HEK293 (cell line): Measurements from ENCODE around the gene KREMEN2.

Experiments
- CTCF ChIA-PET: fragments of 350-600 bp; formaldehyde crosslinking; extraction: SDS; loops from one replicate; lab custom pipeline; 2021; ENCODE audit warnings: antibody characterized with exemption; lab: Yijun Ruan, JAX
- POLR2A ChIA-PET: fragments of 300-600 bp; formaldehyde crosslinking; extraction: SDS; loops from one replicate; lab custom pipeline; 2020; ENCODE audit warnings: antibody characterized with exemption, inconsistent platforms; lab: Yijun Ruan, JAX
- H3K27ac ChIP-seq: fragments of 200-500 bp; sonication (Bioruptor generic); 2 replicates; pipeline ENCODE4 v1.5.1; 2014; ENCODE audit warnings: low read depth, low read length, control low read depth, inconsistent platforms; ENCODE audit errors: extremely low read depth
- H3K36me3 ChIP-seq, 2 experiments: fragments of 200-500 bp in 1 of 2; sonication (Bioruptor generic) in 1 of 2; 1 replicate in 1 of 2; 2 replicates in 1 of 2; pipeline ENCODE4 v1.5.1; 2014 to 2017; ENCODE audit warnings: inconsistent platforms in 2 of 2, low read length in 2 of 2; ENCODE audit not compliant: control insufficient read depth in 2 of 2, insufficient read depth in 1 of 2
- H3K4me1 ChIP-seq: fragments of 200-500 bp; sonication (Bioruptor generic); 2 replicates; pipeline ENCODE4 v1.5.1; 2014; ENCODE audit warnings: mild to moderate bottlenecking, low read length, inconsistent platforms; ENCODE audit not compliant: control insufficient read depth, insufficient read depth
- H3K4me3 ChIP-seq: 2 replicates; pipeline ENCODE4 v1.5.1; 2011; ENCODE audit warnings: low read depth, mild to moderate bottlenecking, control low read depth, low read length, moderate library complexity
- H3K9me3 ChIP-seq: fragments of 200-500 bp; sonication (Bioruptor generic); 2 replicates; pipeline ENCODE4 v1.5.1; 2014; ENCODE audit warnings: low read depth, low read length, inconsistent platforms; ENCODE audit not compliant: control insufficient read depth, insufficient read depth
- EGR2 ChIP-seq: fragments of 450-650 bp; formaldehyde crosslinking; IDR thresholded peaks from 2 replicates; pipeline ENCODE4 v1.5.1; 2016; ENCODE audit warnings: low read depth, missing biosample characterization, missing genetic modification characterization
- KLF16 ChIP-seq: fragments of 450-650 bp; formaldehyde crosslinking; IDR thresholded peaks from 2 replicates; pipeline ENCODE4 v1.5.1; 2017; ENCODE audit warnings: missing biosample characterization, missing genetic modification characterization
- OSR2 ChIP-seq: fragments of 450-650 bp; formaldehyde crosslinking; IDR thresholded peaks from 2 replicates; pipeline ENCODE4 v1.5.1; 2016; ENCODE audit warnings: missing biosample characterization, missing genetic modification characterization
- RBAK ChIP-seq: fragments of 450-650 bp; formaldehyde crosslinking; IDR thresholded peaks from 2 replicates; pipeline ENCODE4 v1.5.1; 2016; ENCODE audit warnings: missing biosample characterization, missing genetic modification characterization
- SCRT2 ChIP-seq: fragments of 450-650 bp; formaldehyde crosslinking; IDR thresholded peaks from 2 replicates; pipeline ENCODE4 v1.5.1; 2016; ENCODE audit warnings: missing biosample characterization, missing genetic modification characterization
- SP2 ChIP-seq: fragments of 450-650 bp; formaldehyde crosslinking; IDR thresholded peaks from 2 replicates; pipeline ENCODE4 v1.5.1; 2016; ENCODE audit warnings: missing biosample characterization, missing genetic modification characterization
- WT1 ChIP-seq: fragments of 450-650 bp; formaldehyde crosslinking; IDR thresholded peaks from 2 replicates; pipeline ENCODE4 v1.5.1; 2016; ENCODE audit warnings: missing biosample characterization, missing genetic modification characterization
- ZBTB1 ChIP-seq: fragments of 450-650 bp; formaldehyde crosslinking; IDR thresholded peaks from 2 replicates; pipeline ENCODE4 v1.5.1; 2016; ENCODE audit warnings: missing biosample characterization, missing genetic modification characterization
- ZBTB8A ChIP-seq: fragments of 450-650 bp; formaldehyde crosslinking; IDR thresholded peaks from 2 replicates; pipeline ENCODE4 v1.5.1; 2016; ENCODE audit warnings: missing biosample characterization, missing genetic modification characterization
- ZFP37 ChIP-seq: fragments of 450-650 bp; formaldehyde crosslinking; IDR thresholded peaks from 2 replicates; pipeline ENCODE4 v1.5.1; 2016; ENCODE audit warnings: missing biosample characterization, missing genetic modification characterization
- ZIC2 ChIP-seq: fragments of 450-650 bp; formaldehyde crosslinking; IDR thresholded peaks from 2 replicates; pipeline ENCODE4 v1.5.1; 2016; ENCODE audit warnings: missing biosample characterization, missing genetic modification characterization
- ZNF366 ChIP-seq: fragments of 450-650 bp; formaldehyde crosslinking; conservative IDR thresholded peaks from 2 replicates; pipeline ENCODE4 v1.5.1; 2016; ENCODE audit warnings: missing biosample characterization, missing genetic modification characterization
- ZNF529 ChIP-seq: fragments of 450-650 bp; formaldehyde crosslinking; IDR thresholded peaks from 2 replicates; pipeline ENCODE4 v1.5.1; 2017; ENCODE audit warnings: missing genetic modification characterization, missing biosample characterization; ENCODE audit not compliant: insufficient replicate concordance
- ZNF530 ChIP-seq: fragments of 450-650 bp; formaldehyde crosslinking; IDR thresholded peaks from 2 replicates; pipeline ENCODE4 v1.5.1; 2016; ENCODE audit warnings: low read depth, missing biosample characterization, missing genetic modification characterization
- ZNF561 ChIP-seq: fragments of 450-650 bp; IDR thresholded peaks from 2 replicates; pipeline ENCODE4 v1.5.1; 2018; ENCODE audit warnings: missing biosample characterization, missing genetic modification characterization, borderline replicate concordance
- ZNF600 ChIP-seq: fragments of 450-650 bp; formaldehyde crosslinking; IDR thresholded peaks from 2 replicates; pipeline ENCODE4 v1.5.1; 2016; ENCODE audit warnings: missing biosample characterization, missing genetic modification characterization
- ZNF626 ChIP-seq: fragments of 450-650 bp; sonication (Bioruptor Pico); formaldehyde crosslinking; IDR thresholded peaks from 2 replicates; pipeline ENCODE4 v1.5.1; 2018; ENCODE audit warnings: missing biosample characterization, missing genetic modification characterization, inconsistent platforms
- ZNF664 ChIP-seq: fragments of 450-650 bp; formaldehyde crosslinking; IDR thresholded peaks from 2 replicates; pipeline ENCODE4 v1.5.1; 2016; ENCODE audit warnings: missing biosample characterization, missing genetic modification characterization
- ZNF677 ChIP-seq: fragments of 450-650 bp; IDR thresholded peaks from 2 replicates; pipeline ENCODE4 v1.5.0; 2018; ENCODE audit warnings: missing biosample characterization, mild to moderate bottlenecking, missing genetic modification characterization, moderate library complexity
- ZNF776 ChIP-seq: fragments of 450-650 bp; formaldehyde crosslinking; IDR thresholded peaks from 2 replicates; pipeline ENCODE4 v1.5.0; 2017; ENCODE audit warnings: missing biosample characterization, missing genetic modification characterization, borderline replicate concordance
- ZNF791 ChIP-seq: fragments of 450-650 bp; formaldehyde crosslinking; IDR thresholded peaks from 2 replicates; pipeline ENCODE4 v1.5.1; 2016; ENCODE audit warnings: missing biosample characterization, missing genetic modification characterization
- ZNF830 ChIP-seq: fragments of 450-650 bp; IDR thresholded peaks from 2 replicates; pipeline ENCODE4 v1.5.0; 2018; ENCODE audit warnings: missing biosample characterization, missing genetic modification characterization, low read depth, mild to moderate bottlenecking, moderate library complexity
- TF ChIP-seq, protein P1 (sequence below): fragments of 450-650 bp; formaldehyde crosslinking; IDR thresholded peaks from 2 replicates; pipeline ENCODE4 v1.5.1; 2016; ENCODE audit warnings: missing biosample characterization, missing genetic modification characterization
- TF ChIP-seq, protein P2 (sequence below): fragments of 450-650 bp; formaldehyde crosslinking; IDR thresholded peaks from 2 replicates; pipeline ENCODE4 v1.5.1; 2016; ENCODE audit warnings: missing biosample characterization, missing genetic modification characterization
- TF ChIP-seq, protein P3 (sequence below): fragments of 450-650 bp; formaldehyde crosslinking; IDR thresholded peaks from 2 replicates; pipeline ENCODE4 v1.5.1; 2016; ENCODE audit warnings: missing biosample characterization, missing genetic modification characterization
- TF ChIP-seq, protein P4 (sequence below): fragments of 450-650 bp; formaldehyde crosslinking; IDR thresholded peaks from 2 replicates; pipeline ENCODE4 v1.5.1; 2016; ENCODE audit warnings: missing biosample characterization, missing genetic modification characterization
- TF ChIP-seq, protein P5 (sequence below): fragments of 450-650 bp; formaldehyde crosslinking; IDR thresholded peaks from 2 replicates; pipeline ENCODE4 v1.5.1; 2016; ENCODE audit warnings: missing biosample characterization, missing genetic modification characterization

Gene KREMEN2

DNA sequence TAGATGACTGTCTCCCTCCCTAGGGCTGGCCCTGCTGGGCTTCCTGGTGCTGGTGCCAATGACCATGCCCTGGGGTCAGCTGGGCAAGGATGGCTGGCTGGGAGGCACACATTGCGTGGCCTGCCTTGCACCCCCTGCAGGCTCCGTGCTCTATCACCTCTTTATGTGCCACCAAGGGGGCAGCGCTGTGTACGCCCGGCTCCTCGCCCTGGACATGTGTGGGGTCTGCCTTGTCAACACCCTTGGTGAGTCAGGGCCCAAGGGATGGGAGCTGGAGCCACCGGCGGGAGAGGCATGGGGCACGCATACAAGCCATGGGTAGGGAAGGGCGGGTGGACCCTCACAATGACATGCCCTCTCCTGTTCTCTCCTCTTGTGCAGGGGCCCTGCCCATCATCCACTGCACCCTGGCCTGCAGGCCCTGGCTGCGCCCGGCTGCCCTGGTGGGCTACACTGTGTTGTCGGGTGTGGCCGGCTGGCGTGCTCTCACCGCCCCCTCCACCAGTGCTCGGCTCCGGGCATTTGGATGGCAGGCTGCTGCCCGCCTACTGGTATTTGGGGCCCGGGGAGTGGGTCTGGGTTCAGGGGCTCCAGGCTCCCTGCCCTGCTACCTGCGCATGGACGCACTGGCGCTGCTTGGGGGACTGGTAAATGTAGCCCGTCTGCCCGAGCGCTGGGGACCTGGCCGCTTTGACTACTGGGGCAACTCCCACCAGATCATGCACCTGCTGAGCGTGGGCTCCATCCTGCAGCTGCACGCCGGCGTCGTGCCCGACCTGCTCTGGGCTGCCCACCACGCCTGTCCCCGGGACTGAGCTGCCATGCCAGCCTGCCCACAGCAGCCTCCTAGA lies 7.3 kb downstream of the KREMEN2 start (continued):
- TF ChIP-seq OSR2 (tag by site-specific recombination) (no peak), ZNF664 (no peak), SCRT2 (tag by site-specific recombination) (no peak), ZNF600 (tag by site-specific recombination) (no peak), ZNF530 (no peak), WT1 (tag by site-specific recombination) (no peak), ZIC2 (tag by site-specific recombination) (no peak; the same call in 1 of the 2 replicates)
- TF ChIP-seq, protein P1, sequence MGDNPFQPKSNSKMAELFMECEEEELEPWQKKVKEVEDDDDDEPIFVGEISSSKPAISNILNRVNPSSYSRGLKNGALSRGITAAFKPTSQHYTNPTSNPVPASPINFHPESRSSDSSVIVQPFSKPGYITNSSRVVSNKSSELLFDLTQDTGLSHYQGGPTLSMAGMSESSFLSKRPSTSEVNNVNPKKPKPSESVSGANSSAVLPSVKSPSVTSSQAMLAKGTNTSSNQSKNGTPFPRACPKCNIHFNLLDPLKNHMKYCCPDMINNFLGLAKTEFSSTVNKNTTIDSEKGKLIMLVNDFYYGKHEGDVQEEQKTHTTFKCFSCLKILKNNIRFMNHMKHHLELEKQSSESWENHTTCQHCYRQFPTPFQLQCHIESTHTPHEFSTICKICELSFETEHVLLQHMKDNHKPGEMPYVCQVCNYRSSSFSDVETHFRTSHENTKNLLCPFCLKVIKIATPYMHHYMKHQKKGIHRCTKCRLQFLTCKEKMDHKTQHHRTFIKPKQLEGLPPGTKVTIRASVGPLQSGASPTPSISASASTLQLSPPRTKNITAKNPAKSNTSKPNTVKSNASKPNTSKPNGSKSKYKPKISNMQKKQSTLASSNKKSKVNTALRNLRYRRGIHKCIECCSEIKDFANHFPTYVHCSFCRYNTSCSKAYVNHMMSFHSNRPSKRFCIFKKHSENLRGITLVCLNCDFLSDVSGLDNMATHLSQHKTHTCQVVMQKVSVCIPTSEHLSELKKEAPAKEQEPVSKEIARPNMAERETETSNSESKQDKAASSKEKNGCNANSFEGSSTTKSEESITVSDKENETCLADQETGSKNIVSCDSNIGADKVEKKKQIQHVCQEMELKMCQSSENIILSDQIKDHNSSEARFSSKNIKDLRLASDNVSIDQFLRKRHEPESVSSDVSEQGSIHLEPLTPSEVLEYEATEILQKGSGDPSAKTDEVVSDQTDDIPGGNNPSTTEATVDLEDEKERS (tag by site-specific recombination): no peak

DNA sequence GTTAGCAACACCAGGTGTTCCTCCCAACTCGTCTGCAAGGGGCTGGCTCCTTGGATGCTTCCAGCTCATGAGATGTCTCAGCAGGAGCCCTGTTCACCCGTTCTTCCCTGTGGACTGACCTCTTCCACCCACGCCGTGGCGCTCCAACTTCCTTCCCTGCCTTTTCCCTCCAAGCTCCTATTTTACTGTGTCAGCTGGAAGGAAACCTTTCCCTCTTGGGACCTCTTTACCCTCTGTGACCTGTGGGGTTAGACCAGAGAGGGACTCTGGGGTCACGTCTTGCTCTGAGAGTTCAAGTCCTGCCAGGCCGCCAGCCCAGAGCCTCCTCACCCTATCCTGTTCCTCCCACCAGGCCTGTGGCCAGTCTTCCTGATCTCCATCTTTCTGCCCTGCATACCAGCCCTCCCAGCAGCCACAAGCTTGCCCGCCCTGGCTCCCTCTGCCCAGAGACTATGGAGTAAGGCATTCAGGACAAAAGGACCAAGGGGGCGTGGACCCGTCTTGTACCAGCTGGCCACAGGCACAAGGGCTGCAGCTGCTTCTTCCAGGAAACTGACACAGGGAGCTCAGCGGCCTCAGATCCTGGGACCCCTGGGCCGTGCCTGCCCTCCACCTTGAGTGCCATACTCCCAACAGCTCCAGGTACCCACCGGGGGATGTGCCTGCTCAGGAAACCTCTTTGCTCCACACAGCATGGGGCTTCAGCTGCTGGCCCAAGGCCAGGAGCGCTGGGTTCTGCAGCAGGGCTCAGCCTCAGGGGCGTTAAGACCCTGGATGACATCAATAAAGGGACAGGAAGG lies 8.1 kb downstream of the KREMEN2 start:
- H3K36me3 ChIP-seq: peaks cover 0 to 64% of the 10 kb centered on the region in 2 experiments; a peak in 1 of 3 replicates
- peaks cover 9% of the 10 kb centered on the region for H3K4me1 ChIP-seq
- H3K27ac ChIP-seq: peak overlapping the region; percentile 45
- ChIA-PET POLR2A (interaction anchor here (0.6 to 2.5 kb wide), 5 partner anchors 8 to 50 kb away, joined by 3 to 17 read pairs (median 5); partner anchors contain the start of genes HCFC1R1, PKMYT1 and TNFRSF12A), CTCF (interaction anchor here (0.9 kb wide), 1 partner anchor 10 kb away, joined by 4 read pairs; no protein-coding TSS in a partner anchor)
- no peak overlapping the region for H3K4me3 ChIP-seq
- H3K9me3 ChIP-seq: no peaks in the 10 kb centered on the region
- TF ChIP-seq WT1 (tag by site-specific recombination) (no peak), ZNF366 (tag by site-specific recombination) (peak; percentile 33; the same call in 1 of the 2 replicates), EGR2 (tag by site-specific recombination) (0 out of 2 replicates have a peak, but pooled peaks have one; percentile 14), ZNF626 (tag by site-specific recombination) (no peak), ZNF561 (tag by site-specific recombination) (peak; percentile 68; the same call in 1 of the 2 replicates), RBAK (no peak), ZNF776 (tag by site-specific recombination) (no peak), ZNF830 (tag by site-specific recombination) (no peak), ZBTB8A (tag by site-specific recombination) (peak; percentile 72; the same call in 1 of the 2 replicates), OSR2 (tag by site-specific recombination) (no peak), KLF16 (tag by site-specific recombination) (0 out of 2 replicates have a peak, but pooled peaks have one; percentile 40), ZNF677 (tag by site-specific recombination) (no peak), ZFP37 (tag by site-specific recombination) (no peak), ZNF791 (tag by site-specific recombination) (no peak), SP2 (tag by site-specific recombination) (no peak), ZNF529 (tag by site-specific recombination) (no peak), ZBTB1 (tag by site-specific recombination) (no peak)
- TF ChIP-seq, protein P2, sequence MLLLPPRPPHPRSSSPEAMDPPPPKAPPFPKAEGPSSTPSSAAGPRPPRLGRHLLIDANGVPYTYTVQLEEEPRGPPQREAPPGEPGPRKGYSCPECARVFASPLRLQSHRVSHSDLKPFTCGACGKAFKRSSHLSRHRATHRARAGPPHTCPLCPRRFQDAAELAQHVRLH (tag by site-specific recombination): no peak
- TF ChIP-seq, protein P3, sequence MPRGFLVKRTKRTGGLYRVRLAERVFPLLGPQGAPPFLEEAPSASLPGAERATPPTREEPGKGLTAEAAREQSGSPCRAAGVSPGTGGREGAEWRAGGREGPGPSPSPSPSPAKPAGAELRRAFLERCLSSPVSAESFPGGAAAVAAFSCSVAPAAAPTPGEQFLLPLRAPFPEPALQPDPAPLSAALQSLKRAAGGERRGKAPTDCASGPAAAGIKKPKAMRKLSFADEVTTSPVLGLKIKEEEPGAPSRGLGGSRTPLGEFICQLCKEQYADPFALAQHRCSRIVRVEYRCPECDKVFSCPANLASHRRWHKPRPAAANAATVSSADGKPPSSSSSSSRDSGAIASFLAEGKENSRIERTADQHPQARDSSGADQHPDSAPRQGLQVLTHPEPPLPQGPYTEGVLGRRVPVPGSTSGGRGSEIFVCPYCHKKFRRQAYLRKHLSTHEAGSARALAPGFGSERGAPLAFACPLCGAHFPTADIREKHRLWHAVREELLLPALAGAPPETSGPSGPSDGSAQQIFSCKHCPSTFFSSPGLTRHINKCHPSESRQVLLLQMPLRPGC (tag by site-specific recombination): no peak
- TF ChIP-seq, protein P4, sequence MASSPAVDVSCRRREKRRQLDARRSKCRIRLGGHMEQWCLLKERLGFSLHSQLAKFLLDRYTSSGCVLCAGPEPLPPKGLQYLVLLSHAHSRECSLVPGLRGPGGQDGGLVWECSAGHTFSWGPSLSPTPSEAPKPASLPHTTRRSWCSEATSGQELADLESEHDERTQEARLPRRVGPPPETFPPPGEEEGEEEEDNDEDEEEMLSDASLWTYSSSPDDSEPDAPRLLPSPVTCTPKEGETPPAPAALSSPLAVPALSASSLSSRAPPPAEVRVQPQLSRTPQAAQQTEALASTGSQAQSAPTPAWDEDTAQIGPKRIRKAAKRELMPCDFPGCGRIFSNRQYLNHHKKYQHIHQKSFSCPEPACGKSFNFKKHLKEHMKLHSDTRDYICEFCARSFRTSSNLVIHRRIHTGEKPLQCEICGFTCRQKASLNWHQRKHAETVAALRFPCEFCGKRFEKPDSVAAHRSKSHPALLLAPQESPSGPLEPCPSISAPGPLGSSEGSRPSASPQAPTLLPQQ (tag by site-specific recombination): 0 out of 2 replicates have a peak, but pooled peaks have one; percentile 14
- TF ChIP-seq, protein P5, sequence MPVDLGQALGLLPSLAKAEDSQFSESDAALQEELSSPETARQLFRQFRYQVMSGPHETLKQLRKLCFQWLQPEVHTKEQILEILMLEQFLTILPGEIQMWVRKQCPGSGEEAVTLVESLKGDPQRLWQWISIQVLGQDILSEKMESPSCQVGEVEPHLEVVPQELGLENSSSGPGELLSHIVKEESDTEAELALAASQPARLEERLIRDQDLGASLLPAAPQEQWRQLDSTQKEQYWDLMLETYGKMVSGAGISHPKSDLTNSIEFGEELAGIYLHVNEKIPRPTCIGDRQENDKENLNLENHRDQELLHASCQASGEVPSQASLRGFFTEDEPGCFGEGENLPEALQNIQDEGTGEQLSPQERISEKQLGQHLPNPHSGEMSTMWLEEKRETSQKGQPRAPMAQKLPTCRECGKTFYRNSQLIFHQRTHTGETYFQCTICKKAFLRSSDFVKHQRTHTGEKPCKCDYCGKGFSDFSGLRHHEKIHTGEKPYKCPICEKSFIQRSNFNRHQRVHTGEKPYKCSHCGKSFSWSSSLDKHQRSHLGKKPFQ (tag by site-specific recombination): no peak
